Coronary artery (tissue), 2 donors: ENCODE measurements around the gene DNM1L.
"Not testable (repeated sequence)": the region's sequence is repeated elsewhere in the genome, so short reads cannot be mapped to it uniquely, and the experiment has no call there.

Experiments used
- DNase-seq: peaks from one replicate; pipeline ENCODE4 v3.0.0-alpha.2; 2017; ENCODE audit warnings: low spot score
- H3K27ac ChIP-seq, 2 donors: fragments of 200-600 bp; sonication (generic); one replicate each; pipeline ENCODE4 v1.5.1; 2016 to 2019
- H3K4me3 ChIP-seq: fragments of 200-600 bp; sonication (generic); 2 replicates; pipeline ENCODE4 v1.5.1; 2016; ENCODE audit warnings: mild to moderate bottlenecking, moderate library complexity
- CTCF ChIP-seq: fragments of 200-600 bp; sonication (generic); IDR thresholded peaks from one replicate; pipeline ENCODE4 v1.5.1; 2019; ENCODE audit warnings: antibody characterized with exemption

DNM1L gene

GRCh38 chr12:32693036-32693435 lies 13.9 kb downstream of the DNM1L start:
- DNase-seq: no peak
- no peak overlapping the region for H3K4me3 ChIP-seq
- no peak overlapping the region for H3K27ac ChIP-seq
- TF ChIP-seq CTCF: no peak

- H3K27ac ChIP-seq: no peak overlapping the region
- no peak for TF ChIP-seq CTCF
- DNase-seq: no peak
- H3K4me3 ChIP-seq: no peak overlapping the region
Observed at GRCh38 chr12:32695787-32696186, 16.7 kb downstream of the DNM1L start.

GRCh38 chr12:32697445-32697844 lies 18.3 kb downstream of the DNM1L start:
- no peak for TF ChIP-seq CTCF
- DNase-seq: no peak

GRCh38 chr12:32698285-32698684 lies 19.2 kb downstream of the DNM1L start:
- no peak for DNase-seq
- Histone ChIP-seq H3K27ac (no peak overlapping the region), H3K4me3 (no peak overlapping the region)
- no peak for TF ChIP-seq CTCF

More at GRCh38 chr12:32697445-32697844, 18.3 kb downstream of the DNM1L start:
- H3K4me3 ChIP-seq: no peak overlapping the region
- H3K27ac ChIP-seq: no peak overlapping the region

GRCh38 chr12:32699437-32699836 lies 20.3 kb downstream of the DNM1L start:
- DNase-seq, H3K27ac ChIP-seq, H3K4me3 ChIP-seq: not testable (repeated sequence)

GRCh38 chr12:32702473-32702872 lies 23.4 kb downstream of the DNM1L start:
- H3K4me3 ChIP-seq: no peak overlapping the region
- TF ChIP-seq CTCF: no peak
- H3K27ac ChIP-seq: no peak overlapping the region
- no peak for DNase-seq

- H3K27ac ChIP-seq: no peak overlapping the region
- DNase-seq: no peak
- H3K4me3 ChIP-seq: no peak overlapping the region
- no peak for TF ChIP-seq CTCF
Observed at GRCh38 chr12:32702946-32703345, 23.8 kb downstream of the DNM1L start.

GRCh38 chr12:32705783-32706182 lies 26.7 kb downstream of the DNM1L start:
- H3K27ac ChIP-seq: no peak overlapping the region
- no peak for TF ChIP-seq CTCF
- DNase-seq: no peak
- H3K4me3 ChIP-seq: no peak overlapping the region
